ENCODE results near the gene RNU1-1. TPM values are rescaled to one million over a fixed set of nuclear protein-coding genes. Genes with fewer than 3 reads are reported as not detected.
"Not testable (repeated sequence)": the region's sequence is repeated elsewhere in the genome, so short reads cannot be mapped to it uniquely, and the experiment has no call there.

RNU1-1 gene
- polyA plus RNA-seq, 12 donors: not detected

- not testable (repeated sequence) for DNase-seq
Measured at GRCh38 chr1:16521679-16522078, 7.6 kb upstream of the RNU1-1 start.

GRCh38 chr1:16521288-16521583, 7.2 kb upstream of the RNU1-1 start:
- no peak for DNase-seq

GRCh38 chr1:16520435-16521287, 6.6 kb upstream of the RNU1-1 start:
- DNase-seq: not testable (repeated sequence)

GRCh38 chr1:16519255-16519951, 5.3 kb upstream of the RNU1-1 start:
- not testable (repeated sequence) for DNase-seq

- not testable (repeated sequence) for DNase-seq
Measured at GRCh38 chr1:16518913-16519254, 4.8 kb upstream of the RNU1-1 start.

- DNase-seq: not testable (repeated sequence)
Measured at GRCh38 chr1:16516694-16517410, 2.8 kb upstream of the RNU1-1 start.

GRCh38 chr1:16513412-16514106, 526 bp downstream of the RNU1-1 start:
- peak; percentile 87 for DNase-seq

- DNase-seq: not testable (repeated sequence)
Measured at GRCh38 chr1:16512624-16513411, 1.3 kb downstream of the RNU1-1 start.

DNA sequence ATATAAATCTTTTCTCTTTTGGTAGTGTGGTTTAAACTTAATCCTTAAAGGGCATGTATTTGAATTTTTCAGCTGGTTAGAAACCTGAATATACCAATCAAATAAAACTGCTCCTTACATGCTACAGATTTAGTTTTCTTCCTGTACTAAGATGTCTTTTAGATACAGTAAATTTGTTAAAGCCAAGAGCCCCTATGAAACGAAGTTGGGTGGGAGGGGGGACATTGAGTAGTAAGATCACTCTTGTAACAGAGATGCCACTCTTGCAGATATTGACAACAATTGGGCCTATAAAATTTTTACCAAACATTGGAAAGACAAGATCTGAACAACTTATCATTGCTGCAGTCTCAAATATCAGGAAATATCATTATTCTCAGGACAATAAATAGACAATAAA, 2.2 kb downstream of the RNU1-1 start:
- not testable (repeated sequence) for DNase-seq

- DNase-seq: not testable (repeated sequence)
Measured at GRCh38 chr1:16508861-16509445, 5.1 kb downstream of the RNU1-1 start.

- not testable (repeated sequence) for DNase-seq
Measured at GRCh38 chr1:16506364-16507136, 7.5 kb downstream of the RNU1-1 start.

DNA sequence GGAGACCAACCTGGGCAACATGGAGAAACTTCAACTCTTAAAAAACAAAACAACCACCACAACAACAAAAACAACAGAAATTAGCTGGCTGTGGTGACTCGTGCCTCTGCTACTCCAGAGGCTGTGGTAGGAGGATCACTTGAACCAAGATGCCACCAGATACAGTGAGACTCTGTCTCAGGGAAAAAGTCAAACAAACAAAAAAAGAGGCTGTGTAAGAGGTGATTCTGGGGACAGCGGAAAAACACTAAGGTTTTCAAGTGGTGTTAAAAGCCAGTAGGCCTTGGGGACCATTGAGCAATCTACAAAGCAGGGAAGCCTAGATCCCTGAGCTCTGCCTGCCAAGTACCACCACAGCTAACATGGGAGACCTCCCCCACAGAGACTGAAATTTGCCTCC, 8.2 kb downstream of the RNU1-1 start:
- not testable (repeated sequence) for DNase-seq

- DNase-seq: no peak
Measured at GRCh38 chr1:16503494-16503893, 10.6 kb downstream of the RNU1-1 start.

GRCh38 chr1:16501446-16501845, 12.6 kb downstream of the RNU1-1 start:
- DNase-seq: not testable (repeated sequence)

DNA sequence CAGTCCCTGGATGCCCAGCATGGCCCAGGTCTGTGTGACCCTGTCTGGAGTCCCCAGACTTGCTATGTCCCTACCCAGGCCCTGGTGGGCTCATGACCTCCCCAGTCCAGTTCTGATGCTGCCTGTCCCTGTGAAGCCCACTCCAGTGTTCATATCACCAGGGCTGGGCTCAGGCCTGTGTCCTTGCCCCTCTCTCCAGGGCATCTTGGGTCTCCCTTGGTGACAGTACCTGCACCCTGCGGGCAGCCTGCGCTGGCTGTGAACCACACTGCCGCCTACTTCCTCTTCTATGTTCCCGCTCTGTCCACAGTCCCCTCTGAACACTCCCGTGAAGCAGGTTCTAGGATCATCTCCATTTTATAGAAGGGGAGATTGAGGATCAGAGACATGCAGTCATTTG, 13.1 kb downstream of the RNU1-1 start:
- not testable (repeated sequence) for DNase-seq

- DNase-seq: not testable (repeated sequence)
Measured at GRCh38 chr1:16500466-16500865, 13.6 kb downstream of the RNU1-1 start.

GRCh38 chr1:16498573-16499413, 15.3 kb downstream of the RNU1-1 start:
- DNase-seq: peak; percentile 89

- not testable (repeated sequence) for DNase-seq
Measured at GRCh38 chr1:16498047-16498446, 16.0 kb downstream of the RNU1-1 start.

- not testable (repeated sequence) for DNase-seq
Measured at GRCh38 chr1:16497474-16497904, 16.6 kb downstream of the RNU1-1 start.
